Loucy (cell line): ENCODE data around the gene TNRC6B.

ENCODE experiments used
- H2AFZ ChIP-seq: fragments of 200-600 bp; sonication (generic); 2 replicates; pipeline ENCODE4 v1.6.0; 2016; ENCODE audit warnings: antibody characterized with exemption, mild to moderate bottlenecking, low read length, moderate library complexity
- H3F3A ChIP-seq: fragments of 200-600 bp; 2 replicates; pipeline ENCODE4 v1.6.0; 2016; ENCODE audit warnings: antibody characterized with exemption, low read depth, mild to moderate bottlenecking
- H3K27me3 ChIP-seq: fragments of 200-600 bp; sonication (generic); 2 replicates; pipeline ENCODE4 v1.6.1; 2014; ENCODE audit warnings: low read length, mild to moderate bottlenecking; ENCODE audit not compliant: insufficient read depth, poor library complexity, severe bottlenecking
- H3K36me3 ChIP-seq: fragments of 200-600 bp; sonication (generic); 2 replicates; pipeline ENCODE4 v1.6.1; 2016; ENCODE audit warnings: low read length; ENCODE audit not compliant: insufficient read depth
- H3K4me1 ChIP-seq: fragments of 200-600 bp; sonication (generic); 2 replicates; pipeline ENCODE4 v1.5.1; 2014; ENCODE audit warnings: low read length, mild to moderate bottlenecking; ENCODE audit not compliant: insufficient read depth, poor library complexity, severe bottlenecking
- H3K4me2 ChIP-seq: fragments of 200-600 bp; sonication (generic); 2 replicates; pipeline ENCODE4 v1.6.0; 2014; ENCODE audit warnings: antibody characterized with exemption, low read length, low read depth, mild to moderate bottlenecking; ENCODE audit not compliant: poor library complexity, severe bottlenecking
- H3K4me3 ChIP-seq: fragments of 200-600 bp; sonication (generic); 2 replicates; pipeline ENCODE4 v1.5.1; 2014; ENCODE audit warnings: low read length, mild to moderate bottlenecking, mixed read lengths; ENCODE audit not compliant: poor library complexity, severe bottlenecking
- H3K79me2 ChIP-seq: fragments of 200-600 bp; sonication (generic); 2 replicates; pipeline ENCODE4 v1.6.1; 2014; ENCODE audit warnings: low read length; ENCODE audit not compliant: insufficient read depth
- H3K9ac ChIP-seq: fragments of 200-600 bp; sonication (generic); 2 replicates; pipeline ENCODE4 v1.6.0; 2014; ENCODE audit warnings: mild to moderate bottlenecking, low read depth, low read length, moderate library complexity; ENCODE audit not compliant: poor library complexity, severe bottlenecking
- H3K9me2 ChIP-seq: fragments of 200-600 bp; sonication (generic); replicated peaks from 2 replicates; pipeline ENCODE4 v1.6.1; 2016; ENCODE audit warnings: low read depth, low read length, mixed read lengths
- H3K9me3 ChIP-seq: fragments of 200-600 bp; sonication (generic); 2 replicates; pipeline ENCODE4 v1.6.1; 2014; ENCODE audit warnings: mild to moderate bottlenecking, antibody characterized with exemption, low read length, low read depth; ENCODE audit not compliant: insufficient read depth
- H4K20me1 ChIP-seq: fragments of 200-600 bp; sonication (generic); 2 replicates; pipeline ENCODE4 v1.6.0; 2014; ENCODE audit warnings: antibody characterized with exemption, low read length, mild to moderate bottlenecking; ENCODE audit not compliant: insufficient read depth, poor library complexity, severe bottlenecking
- EZH2phosphoT487 ChIP-seq: fragments of 200-600 bp; IDR thresholded peaks from 2 replicates; pipeline ENCODE4 v1.6.1; 2018; ENCODE audit warnings: antibody characterized with exemption, mild to moderate bottlenecking, moderate library complexity, borderline replicate concordance
- TF ChIP-seq, protein P1 (sequence below): fragments of 200-600 bp; sonication (generic); conservative IDR thresholded peaks from 2 replicates; pipeline ENCODE4 v1.5.1; 2014; ENCODE audit warnings: mild to moderate bottlenecking, antibody characterized with exemption, low read length

Gene TNRC6B

GRCh38 chr22:40176921-40177737, 596 bp upstream of the TNRC6B start:
- H3K9me2 ChIP-seq, result no peaks in the 10 kb centered on the region
- no peaks in the 10 kb centered on the region for H3K9me3 ChIP-seq
- peak overlapping the region; percentile 96 for H3K4me2 ChIP-seq
- peak overlapping the region; percentile 77 for H3K4me3 ChIP-seq
- H4K20me1 ChIP-seq, result peaks cover 29% of the 10 kb centered on the region
- TF ChIP-seq EZH2phosphoT487, result no peak
- TF ChIP-seq, protein P1, sequence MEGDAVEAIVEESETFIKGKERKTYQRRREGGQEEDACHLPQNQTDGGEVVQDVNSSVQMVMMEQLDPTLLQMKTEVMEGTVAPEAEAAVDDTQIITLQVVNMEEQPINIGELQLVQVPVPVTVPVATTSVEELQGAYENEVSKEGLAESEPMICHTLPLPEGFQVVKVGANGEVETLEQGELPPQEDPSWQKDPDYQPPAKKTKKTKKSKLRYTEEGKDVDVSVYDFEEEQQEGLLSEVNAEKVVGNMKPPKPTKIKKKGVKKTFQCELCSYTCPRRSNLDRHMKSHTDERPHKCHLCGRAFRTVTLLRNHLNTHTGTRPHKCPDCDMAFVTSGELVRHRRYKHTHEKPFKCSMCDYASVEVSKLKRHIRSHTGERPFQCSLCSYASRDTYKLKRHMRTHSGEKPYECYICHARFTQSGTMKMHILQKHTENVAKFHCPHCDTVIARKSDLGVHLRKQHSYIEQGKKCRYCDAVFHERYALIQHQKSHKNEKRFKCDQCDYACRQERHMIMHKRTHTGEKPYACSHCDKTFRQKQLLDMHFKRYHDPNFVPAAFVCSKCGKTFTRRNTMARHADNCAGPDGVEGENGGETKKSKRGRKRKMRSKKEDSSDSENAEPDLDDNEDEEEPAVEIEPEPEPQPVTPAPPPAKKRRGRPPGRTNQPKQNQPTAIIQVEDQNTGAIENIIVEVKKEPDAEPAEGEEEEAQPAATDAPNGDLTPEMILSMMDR, result no peak
- no peak overlapping the region for H2AFZ ChIP-seq
- no peaks in the 10 kb centered on the region for H3K27me3 ChIP-seq
- no peaks in the 10 kb centered on the region for H3K36me3 ChIP-seq
- H3F3A ChIP-seq, result no peaks in the 10 kb centered on the region
- H3K9ac ChIP-seq, result peak overlapping the region; percentile 57
- H3K4me1 ChIP-seq, result peaks cover 42% of the 10 kb centered on the region
- peaks cover 60% of the 10 kb centered on the region for H3K79me2 ChIP-seq

GRCh38 chr22:40178417-40179409, 988 bp downstream of the TNRC6B start:
- Histone ChIP-seq H3K9me3 (no peaks in the 10 kb centered on the region), H2AFZ (0 out of 2 replicates have a peak overlapping the region, but pooled peaks have one; percentile 16), H3K79me2 (peaks cover 76% of the 10 kb centered on the region), H3F3A (no peaks in the 10 kb centered on the region), H3K4me3 (peak overlapping the region; percentile 77), H4K20me1 (peaks cover 43% of the 10 kb centered on the region), H3K9me2 (no peaks in the 10 kb centered on the region), H3K4me2 (peak overlapping the region; percentile 96), H3K27me3 (no peaks in the 10 kb centered on the region), H3K36me3 (no peaks in the 10 kb centered on the region), H3K9ac (peak overlapping the region; percentile 87), H3K4me1 (peaks cover 57% of the 10 kb centered on the region)
- TF ChIP-seq EZH2phosphoT487, result no peak
- TF ChIP-seq, protein P1, result no peak

DNA sequence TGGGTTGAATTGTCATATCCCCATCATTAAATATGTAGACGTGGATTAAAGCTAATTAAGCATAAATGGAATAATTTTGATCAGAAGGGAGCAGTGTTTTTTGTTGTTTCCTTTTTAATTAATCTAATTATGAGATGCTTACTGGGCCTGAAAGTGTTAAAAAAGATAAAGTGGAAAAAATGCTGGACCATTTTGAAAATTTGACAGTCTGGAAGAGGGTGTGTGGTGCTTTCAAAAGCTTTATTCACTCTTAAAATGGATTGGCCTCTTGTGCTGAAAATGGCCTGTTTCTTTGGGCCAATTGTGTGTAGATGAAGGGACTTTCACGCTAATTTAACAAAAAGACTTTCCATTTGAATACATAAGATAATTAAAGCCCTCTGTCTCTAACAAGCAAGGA, 1.8 kb downstream of the TNRC6B start:
- H2AFZ ChIP-seq, result no peak overlapping the region
- H3K4me2 ChIP-seq, result peak overlapping the region; percentile 96
- no peaks in the 10 kb centered on the region for H3K9me2 ChIP-seq
- peak overlapping the region; percentile 77 for H3K4me3 ChIP-seq
- TF ChIP-seq, protein P1, result no peak
- TF ChIP-seq EZH2phosphoT487, result no peak
- H3K36me3 ChIP-seq, result no peaks in the 10 kb centered on the region
- peaks cover 65% of the 10 kb centered on the region for H3K4me1 ChIP-seq
- peaks cover 52% of the 10 kb centered on the region for H4K20me1 ChIP-seq
- no peaks in the 10 kb centered on the region for H3K27me3 ChIP-seq
- H3K79me2 ChIP-seq, result peaks cover 84% of the 10 kb centered on the region
- H3K9ac ChIP-seq, result peak overlapping the region; percentile 87
- no peaks in the 10 kb centered on the region for H3F3A ChIP-seq
- H3K9me3 ChIP-seq, result no peaks in the 10 kb centered on the region
